Endothelial cell of umbilical vein (primary cell): ENCODE data around the gene ATP6V1G2. TPM values are rescaled to one million over a fixed set of nuclear protein-coding genes. Genes with fewer than 3 reads are reported as not detected.

ENCODE experiments used
- BruUV-seq: library from RNA; stranded (reverse); fragments of 400-500 nt; replicated peaks from 2 replicates; lab custom pipeline; 2021; lab: Mats Ljungman, UMichigan
- CTCF ChIA-PET: fragments of 300-600, 350-600 bp; sonication (Branson Sonifier 250); formaldehyde crosslinking; loops from one replicate; lab custom pipeline; 2021; ENCODE audit warnings: antibody characterized with exemption, inconsistent platforms; lab: Charles Lee
- POLR2A ChIA-PET: fragments of 300-600, 350-600 bp; sonication (Branson Sonifier 250); formaldehyde crosslinking; loops from one replicate; lab custom pipeline; 2021; ENCODE audit warnings: antibody characterized with exemption, inconsistent platforms; lab: Charles Lee
- DNase-seq: peaks from one replicate; pipeline ENCODE4 v3.0.0-alpha.2; 2011; ENCODE audit warnings: low read depth, low spot score
- FAIRE-seq: peaks from 2 replicates; lab custom pipeline; 2011; peaks lifted over from hg19 to GRCh38; lab: Jason Lieb, UNC
- H2AFZ ChIP-seq: 2 replicates; pipeline ENCODE4 v1.6.0; 2012; ENCODE audit warnings: low read depth, low read length, control low read depth, inconsistent platforms
- H3K27ac ChIP-seq: 2 replicates; pipeline ENCODE4 v1.5.1; 2011; ENCODE audit warnings: low read depth, mild to moderate bottlenecking, control low read depth, low read length, moderate library complexity; ENCODE audit not compliant: insufficient read depth
- H3K27me3 ChIP-seq, 2 experiments: 2 replicates each; pipeline versions ENCODE4 v1.6.0 to v1.6.1; 2011; ENCODE audit warnings: low read length in 2 of 2, mixed read lengths in 1 of 2; ENCODE audit not compliant: control insufficient read depth in 2 of 2, insufficient read depth in 2 of 2
- H3K36me3 ChIP-seq, 2 experiments: 2 replicates in 1 of 2; 3 replicates in 1 of 2; pipeline ENCODE4 v1.5.1; 2011; ENCODE audit warnings: low read length in 2 of 2, mild to moderate bottlenecking in 1 of 2, moderate library complexity in 1 of 2; ENCODE audit not compliant: control insufficient read depth in 2 of 2, insufficient read depth in 2 of 2; ENCODE audit errors: extremely low read depth in 1 of 2
- H3K4me1 ChIP-seq: 3 replicates; pipeline ENCODE4 v1.5.1; 2011; ENCODE audit warnings: mild to moderate bottlenecking, low read length; ENCODE audit not compliant: control insufficient read depth, insufficient read depth; ENCODE audit errors: extremely low read depth
- H3K4me2 ChIP-seq: 2 replicates; pipeline ENCODE4 v1.6.1; 2011; ENCODE audit warnings: low read length, control low read depth, mixed read lengths; ENCODE audit not compliant: insufficient read depth
- H3K4me3 ChIP-seq, 3 experiments: fragments of 200-600 bp in 1 of 3; sonication (generic), shearing (Covaris generic) in 1 of 3; replicated peaks in 1 of 3; 2 replicates each; pipeline ENCODE4 v1.5.1; 2011 to 2016; ENCODE audit warnings: control low read depth in 3 of 3, low read length in 3 of 3, mild to moderate bottlenecking in 2 of 3, inconsistent platforms in 1 of 3, low read depth in 1 of 3, moderate library complexity in 1 of 3; ENCODE audit not compliant: insufficient read depth in 1 of 3
- H3K79me2 ChIP-seq: 2 replicates; pipeline ENCODE4 v1.6.0; 2012; ENCODE audit warnings: low read length, inconsistent platforms; ENCODE audit not compliant: control insufficient read depth, insufficient read depth
- H3K9ac ChIP-seq: replicated peaks from 2 replicates; pipeline ENCODE3; 2011; ENCODE audit warnings: low read length, control low read depth; ENCODE audit not compliant: insufficient read depth; ENCODE audit errors: extremely low read depth
- H3K9me1 ChIP-seq: replicated peaks from 3 replicates; pipeline ENCODE4 v1.6.0; 2011; ENCODE audit warnings: mild to moderate bottlenecking, low read length; ENCODE audit not compliant: control insufficient read depth, insufficient read depth; ENCODE audit errors: extremely low read depth
- H3K9me3 ChIP-seq: replicated peaks from 2 replicates; pipeline ENCODE4 v1.5.1; 2012; ENCODE audit warnings: low read length, inconsistent platforms; ENCODE audit not compliant: control insufficient read depth, insufficient read depth
- H4K20me1 ChIP-seq: replicated peaks from 2 replicates; pipeline ENCODE3; 2011; ENCODE audit warnings: mild to moderate bottlenecking, low read length; ENCODE audit not compliant: control insufficient read depth, insufficient read depth; ENCODE audit errors: extremely low read depth
- EZH2 ChIP-seq: IDR thresholded peaks from 2 replicates; pipeline ENCODE4 v1.6.1; 2012; ENCODE audit warnings: borderline replicate concordance, low read depth, mild to moderate bottlenecking, moderate library complexity, low read length, inconsistent platforms; ENCODE audit not compliant: severe bottlenecking
- FOS ChIP-seq: IDR thresholded peaks from 2 replicates; pipeline ENCODE4 v1.6.1; 2011; ENCODE audit warnings: mild to moderate bottlenecking, low read length, moderate library complexity, borderline replicate concordance; ENCODE audit not compliant: insufficient read depth
- GATA2 ChIP-seq: IDR thresholded peaks from 2 replicates; pipeline ENCODE4 v1.7.0; 2011; ENCODE audit warnings: low read depth, mild to moderate bottlenecking, moderate library complexity, mixed read lengths, low read length; ENCODE audit not compliant: insufficient read length, insufficient read depth
- JUN ChIP-seq: IDR thresholded peaks from 2 replicates; pipeline ENCODE4 v1.6.1; 2011; ENCODE audit warnings: borderline replicate concordance, low read depth; ENCODE audit not compliant: insufficient read length, insufficient read depth
- MYC ChIP-seq: IDR thresholded peaks from one replicate; pipeline ENCODE4 v1.6.1; 2011; ENCODE audit warnings: mild to moderate bottlenecking, low read depth, low read length
- POLR2AphosphoS5 ChIP-seq: IDR thresholded peaks from 2 replicates; pipeline ENCODE4 v1.6.1; 2012; ENCODE audit warnings: low read depth, mild to moderate bottlenecking, control low read depth, low read length, moderate library complexity; ENCODE audit not compliant: insufficient read depth
- dilution Hi-C: fragments of 300-500 bp; cut with MboI; formaldehyde crosslinking; loops from one replicate; pipeline ENCODE4 v1.15.0; 2019; ENCODE audit warnings: low sequenced_read_pairs; ENCODE audit not compliant: extremely low pct_ligation_motif_present
- intact Hi-C: fragments of 100-400 bp; cut with micrococcal nuclease; formaldehyde crosslinking; loops from one replicate; pipeline ENCODE4 v1.10.0; 2022
- polyA plus RNA-seq, 4 experiments: library from polyadenylated mRNA; depleted of rRNA in 3 of 4; stranded (reverse) in 3 of 4; unstranded in 1 of 4; fragments of >200 nt; gene quantifications; 2 replicates each; pipeline versions ENCODE4 v1.2.1 to v1.2.3, GENCODE V29; 2011 to 2012; ENCODE audit warnings: missing spikeins in 1 of 4
- total RNA-seq: library from RNA; stranded (reverse); gene quantifications from 2 replicates; pipeline ENCODE4 v1.2.3, GENCODE V29; 2021
- TF ChIP-seq, protein P1 (sequence below), 2 donors: IDR thresholded peaks; 1 replicate in 1 of 2; 2 replicates in 1 of 2; pipeline ENCODE4 v1.5.1; 2011; ENCODE audit warnings: low read length in 2 of 2, mild to moderate bottlenecking in 2 of 2, moderate library complexity in 2 of 2, control low read depth in 1 of 2, inconsistent platforms in 1 of 2, low read depth in 1 of 2; ENCODE audit not compliant: insufficient read depth in 1 of 2; ENCODE audit errors: extremely low read depth in 1 of 2
- TF ChIP-seq, protein P2 (sequence below): IDR thresholded peaks from 2 replicates; pipeline ENCODE4 v1.6.1; 2011; ENCODE audit not compliant: insufficient read depth, insufficient read length

Gene ATP6V1G2
- total and polyA plus RNA-seq, 2 donors (not counting 3 experiments of a cell fraction or from before 2014, with no cell fraction given) = 0.70 to 0.84 TPM

DNA sequence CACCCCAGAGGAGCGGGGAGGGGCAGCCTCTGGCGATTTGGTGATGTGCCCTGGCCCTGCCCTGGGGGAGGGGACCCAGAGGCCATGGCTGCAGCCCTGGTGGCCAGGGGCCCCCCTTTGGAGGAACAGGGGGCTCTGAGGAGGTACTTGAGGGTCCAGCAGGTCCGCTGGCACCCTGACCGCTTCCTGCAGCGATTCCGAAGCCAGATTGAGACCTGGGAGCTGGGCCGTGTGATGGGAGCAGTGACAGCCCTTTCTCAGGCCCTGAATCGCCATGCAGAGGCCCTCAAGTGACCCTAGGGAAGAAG is 11.9 kb upstream of the ATP6V1G2 start:
- FAIRE-seq = no peak
- POLR2A ChIA-PET = no interaction called here

More for the DNA sequence above, 11.9 kb upstream of the ATP6V1G2 start:
- no peaks in the 10 kb centered on the region for H3K9me3 ChIP-seq
- H3K36me3 ChIP-seq = peaks cover 2 to 10% of the 10 kb centered on the region in 2 experiments
- H4K20me1 ChIP-seq = no peaks in the 10 kb centered on the region
- H3K27ac ChIP-seq = peak overlapping the region; percentile 98
- dilution Hi-C loops (no loop called here), intact Hi-C loops (no loop called here)
- H3K4me1 ChIP-seq = peaks cover 61% of the 10 kb centered on the region
- no TSS peak for BruUV-seq
- no peak overlapping the region for H3K4me3 ChIP-seq
- peaks cover 7% of the 10 kb centered on the region for H3K79me2 ChIP-seq
- H3K4me2 ChIP-seq = no peak overlapping the region
- DNase-seq = no peak
- no peak overlapping the region for H3K9ac ChIP-seq
- no peak overlapping the region for H2AFZ ChIP-seq
- TF ChIP-seq, protein P1, sequence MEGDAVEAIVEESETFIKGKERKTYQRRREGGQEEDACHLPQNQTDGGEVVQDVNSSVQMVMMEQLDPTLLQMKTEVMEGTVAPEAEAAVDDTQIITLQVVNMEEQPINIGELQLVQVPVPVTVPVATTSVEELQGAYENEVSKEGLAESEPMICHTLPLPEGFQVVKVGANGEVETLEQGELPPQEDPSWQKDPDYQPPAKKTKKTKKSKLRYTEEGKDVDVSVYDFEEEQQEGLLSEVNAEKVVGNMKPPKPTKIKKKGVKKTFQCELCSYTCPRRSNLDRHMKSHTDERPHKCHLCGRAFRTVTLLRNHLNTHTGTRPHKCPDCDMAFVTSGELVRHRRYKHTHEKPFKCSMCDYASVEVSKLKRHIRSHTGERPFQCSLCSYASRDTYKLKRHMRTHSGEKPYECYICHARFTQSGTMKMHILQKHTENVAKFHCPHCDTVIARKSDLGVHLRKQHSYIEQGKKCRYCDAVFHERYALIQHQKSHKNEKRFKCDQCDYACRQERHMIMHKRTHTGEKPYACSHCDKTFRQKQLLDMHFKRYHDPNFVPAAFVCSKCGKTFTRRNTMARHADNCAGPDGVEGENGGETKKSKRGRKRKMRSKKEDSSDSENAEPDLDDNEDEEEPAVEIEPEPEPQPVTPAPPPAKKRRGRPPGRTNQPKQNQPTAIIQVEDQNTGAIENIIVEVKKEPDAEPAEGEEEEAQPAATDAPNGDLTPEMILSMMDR (IDR thresholded peaks at IDR 0.05; ENCODE audit: extremely low read depth in 1 of 2, insufficient read depth in 1 of 2, low read depth in 1 of 2, low read length in 2 of 2) = no peak
- TF ChIP-seq GATA2 (no peak), JUN (no peak), EZH2 (no peak), MYC (no peak), FOS (no peak), POLR2AphosphoS5 (no peak)
- TF ChIP-seq, protein P2, sequence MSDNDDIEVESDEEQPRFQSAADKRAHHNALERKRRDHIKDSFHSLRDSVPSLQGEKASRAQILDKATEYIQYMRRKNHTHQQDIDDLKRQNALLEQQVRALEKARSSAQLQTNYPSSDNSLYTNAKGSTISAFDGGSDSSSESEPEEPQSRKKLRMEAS = no peak
- CTCF ChIA-PET = interaction anchor here (31.0 kb wide), 1 partner anchor 30 kb away, joined by 1517 read pairs; the partner anchor contains the start of genes LST1, LTB, NCR3 and TNF
- no peaks in the 10 kb centered on the region for H3K9me1 ChIP-seq
- no peaks in the 10 kb centered on the region for H3K27me3 ChIP-seq
